ENCODE data around the gene ZBTB5.

The ZBTB5 gene

DNA sequence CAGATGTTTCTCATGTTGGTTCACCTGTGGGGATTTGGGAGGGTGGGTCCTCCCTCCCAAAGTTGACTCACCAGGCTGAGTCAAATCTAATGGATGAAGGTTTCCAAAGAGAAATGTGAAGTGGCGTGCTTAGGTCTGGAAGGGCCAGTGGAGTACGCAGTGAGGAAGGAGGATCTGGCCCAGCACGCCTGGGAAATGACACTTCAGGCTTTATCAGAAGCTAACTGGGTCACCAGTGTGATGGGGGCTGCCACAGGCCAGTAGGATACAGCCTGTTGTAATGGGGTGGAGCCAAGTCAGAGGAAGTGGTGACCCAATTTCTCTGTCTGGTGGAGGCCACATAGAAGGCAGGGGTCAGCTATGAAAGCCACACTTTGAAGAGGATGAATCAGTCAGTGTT lies 38.5 kb upstream of the ZBTB5 start:
- Histone ChIP-seq H3K9me2 (replicated peaks; ENCODE audit: insufficient read depth, low read length) (no peaks in the 10 kb centered on the region), H4K20me1 (ENCODE audit: low read depth, low read length) (no peaks in the 10 kb centered on the region), H3K9ac (ENCODE audit: low read length) (no peak overlapping the region), H3K27me3 (ENCODE audit: low read length) (no peaks in the 10 kb centered on the region), H3K27ac (ENCODE audit: low read depth, low read length) (no peak overlapping the region), H3K36me3 (ENCODE audit: low read length) (peaks cover 33% of the 10 kb centered on the region), H3K4me3 (ENCODE audit: insufficient read depth, low read length, poor library complexity, severe bottlenecking) (no peak overlapping the region), H3K4me2 (ENCODE audit: low read depth, low read length, poor library complexity, severe bottlenecking) (no peak overlapping the region), H3K79me2 (ENCODE audit: insufficient read depth, low read length) (no peaks in the 10 kb centered on the region), H2AFZ (ENCODE audit: low read depth, low read length, severe bottlenecking) (no peak overlapping the region), H3K9me3 (ENCODE audit: insufficient read depth, low read length) (no peaks in the 10 kb centered on the region), H3F3A (ENCODE audit: insufficient read depth) (peaks cover 8% of the 10 kb centered on the region)
- TF ChIP-seq, protein P1, sequence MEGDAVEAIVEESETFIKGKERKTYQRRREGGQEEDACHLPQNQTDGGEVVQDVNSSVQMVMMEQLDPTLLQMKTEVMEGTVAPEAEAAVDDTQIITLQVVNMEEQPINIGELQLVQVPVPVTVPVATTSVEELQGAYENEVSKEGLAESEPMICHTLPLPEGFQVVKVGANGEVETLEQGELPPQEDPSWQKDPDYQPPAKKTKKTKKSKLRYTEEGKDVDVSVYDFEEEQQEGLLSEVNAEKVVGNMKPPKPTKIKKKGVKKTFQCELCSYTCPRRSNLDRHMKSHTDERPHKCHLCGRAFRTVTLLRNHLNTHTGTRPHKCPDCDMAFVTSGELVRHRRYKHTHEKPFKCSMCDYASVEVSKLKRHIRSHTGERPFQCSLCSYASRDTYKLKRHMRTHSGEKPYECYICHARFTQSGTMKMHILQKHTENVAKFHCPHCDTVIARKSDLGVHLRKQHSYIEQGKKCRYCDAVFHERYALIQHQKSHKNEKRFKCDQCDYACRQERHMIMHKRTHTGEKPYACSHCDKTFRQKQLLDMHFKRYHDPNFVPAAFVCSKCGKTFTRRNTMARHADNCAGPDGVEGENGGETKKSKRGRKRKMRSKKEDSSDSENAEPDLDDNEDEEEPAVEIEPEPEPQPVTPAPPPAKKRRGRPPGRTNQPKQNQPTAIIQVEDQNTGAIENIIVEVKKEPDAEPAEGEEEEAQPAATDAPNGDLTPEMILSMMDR (IDR thresholded peaks at IDR 0.05; ENCODE audit: insufficient read depth, low read length, poor library complexity, severe bottlenecking) = no peak
- TF ChIP-seq EZH2phosphoT487 (conservative IDR thresholded peaks at IDR 0.05; ENCODE audit: low read length) = no peak

DNA sequence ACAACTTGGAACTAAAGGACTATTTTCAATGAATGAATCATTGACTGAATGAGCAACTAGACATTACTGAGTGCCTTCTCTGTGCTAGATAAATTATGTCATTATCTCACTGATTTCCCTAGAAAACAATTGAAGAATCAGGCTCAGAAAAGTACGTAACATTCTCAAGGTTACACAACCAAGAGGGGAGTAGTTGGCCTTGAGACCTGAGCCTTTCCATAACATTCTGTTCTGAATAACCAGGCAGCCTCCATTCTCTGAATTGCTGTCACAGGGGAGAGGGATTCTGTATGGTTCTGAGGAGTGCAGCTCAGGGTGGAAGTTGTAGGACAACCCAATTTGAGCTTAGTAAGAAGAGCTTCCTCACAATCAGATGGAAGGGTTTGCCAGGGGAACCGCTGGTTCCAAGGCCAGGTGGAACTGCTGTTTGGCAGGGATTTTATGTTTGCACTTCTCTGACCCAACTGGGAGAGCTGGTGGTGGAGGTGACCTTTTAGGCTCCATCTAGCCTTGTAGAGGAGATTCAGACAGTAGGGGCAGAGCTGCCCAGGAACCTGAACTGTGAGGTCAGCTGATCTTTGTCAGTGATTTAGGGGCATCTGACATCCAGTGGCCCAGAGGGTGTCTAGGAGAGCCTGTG lies 36.8 kb upstream of the ZBTB5 start:
- TF ChIP-seq EZH2phosphoT487 (conservative IDR thresholded peaks at IDR 0.05; ENCODE audit: low read length) = no peak
- TF ChIP-seq, protein P1 (IDR thresholded peaks at IDR 0.05; ENCODE audit: insufficient read depth, low read length, poor library complexity, severe bottlenecking) = no peak
- Histone ChIP-seq H3K36me3 (ENCODE audit: low read length) (peaks cover 45% of the 10 kb centered on the region), H3K9me3 (ENCODE audit: insufficient read depth, low read length) (no peaks in the 10 kb centered on the region)

DNA sequence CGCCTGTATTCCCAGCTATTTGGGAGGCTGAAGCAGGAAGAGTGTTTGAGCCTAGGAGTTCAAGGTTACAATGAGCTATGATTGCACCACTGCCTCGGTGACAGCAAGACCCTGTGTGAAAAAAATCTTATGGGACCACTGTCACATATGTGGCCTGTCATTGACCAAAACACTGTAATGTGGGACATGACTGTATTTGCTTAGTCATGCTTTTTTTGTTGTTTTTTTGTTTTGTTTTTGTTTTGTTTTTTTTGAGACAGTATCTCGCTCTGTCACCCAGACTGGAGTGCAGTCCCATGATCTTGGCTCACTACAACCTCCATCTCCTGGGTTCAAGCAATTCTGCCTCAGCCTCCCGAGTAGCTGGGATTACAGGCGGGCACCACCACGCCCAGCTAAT lies 34.0 kb upstream of the ZBTB5 start:
- Histone ChIP-seq H2AFZ (ENCODE audit: low read depth, low read length, severe bottlenecking) (no peak overlapping the region), H3K9ac (ENCODE audit: low read length) (no peak overlapping the region), H3K36me3 (ENCODE audit: low read length) (peaks cover 60% of the 10 kb centered on the region), H3K9me2 (replicated peaks; ENCODE audit: insufficient read depth, low read length) (no peaks in the 10 kb centered on the region), H3K79me2 (ENCODE audit: insufficient read depth, low read length) (peaks cover 11% of the 10 kb centered on the region; the same call in 1 of the 2 replicates), H3K4me2 (ENCODE audit: low read depth, low read length, poor library complexity, severe bottlenecking) (no peak overlapping the region), H3F3A (ENCODE audit: insufficient read depth) (no peaks in the 10 kb centered on the region), H3K27ac (ENCODE audit: low read depth, low read length) (no peak overlapping the region), H3K27me3 (ENCODE audit: low read length) (no peaks in the 10 kb centered on the region), H3K9me3 (ENCODE audit: insufficient read depth, low read length) (no peaks in the 10 kb centered on the region), H4K20me1 (ENCODE audit: low read depth, low read length) (no peaks in the 10 kb centered on the region), H3K4me3 (ENCODE audit: insufficient read depth, low read length, poor library complexity, severe bottlenecking) (no peak overlapping the region)
- TF ChIP-seq EZH2phosphoT487 (conservative IDR thresholded peaks at IDR 0.05; ENCODE audit: low read length) = no peak
- TF ChIP-seq, protein P1 (IDR thresholded peaks at IDR 0.05; ENCODE audit: insufficient read depth, low read length, poor library complexity, severe bottlenecking) = no peak

More for the DNA sequence above, 36.8 kb upstream of the ZBTB5 start:
- Histone ChIP-seq H3K4me3 (ENCODE audit: insufficient read depth, low read length, poor library complexity, severe bottlenecking) (no peak overlapping the region), H3F3A (ENCODE audit: insufficient read depth) (peaks cover 8% of the 10 kb centered on the region; the same call in 1 of the 2 replicates), H4K20me1 (ENCODE audit: low read depth, low read length) (no peaks in the 10 kb centered on the region), H3K27me3 (ENCODE audit: low read length) (no peaks in the 10 kb centered on the region), H3K9ac (ENCODE audit: low read length) (no peak overlapping the region), H3K9me2 (replicated peaks; ENCODE audit: insufficient read depth, low read length) (no peaks in the 10 kb centered on the region), H3K79me2 (ENCODE audit: insufficient read depth, low read length) (no peaks in the 10 kb centered on the region), H3K27ac (ENCODE audit: low read depth, low read length) (no peak overlapping the region), H3K4me2 (ENCODE audit: low read depth, low read length, poor library complexity, severe bottlenecking) (no peak overlapping the region), H2AFZ (ENCODE audit: low read depth, low read length, severe bottlenecking) (no peak overlapping the region)
